Measurements from ENCODE around the gene NANOS2.

DNA sequence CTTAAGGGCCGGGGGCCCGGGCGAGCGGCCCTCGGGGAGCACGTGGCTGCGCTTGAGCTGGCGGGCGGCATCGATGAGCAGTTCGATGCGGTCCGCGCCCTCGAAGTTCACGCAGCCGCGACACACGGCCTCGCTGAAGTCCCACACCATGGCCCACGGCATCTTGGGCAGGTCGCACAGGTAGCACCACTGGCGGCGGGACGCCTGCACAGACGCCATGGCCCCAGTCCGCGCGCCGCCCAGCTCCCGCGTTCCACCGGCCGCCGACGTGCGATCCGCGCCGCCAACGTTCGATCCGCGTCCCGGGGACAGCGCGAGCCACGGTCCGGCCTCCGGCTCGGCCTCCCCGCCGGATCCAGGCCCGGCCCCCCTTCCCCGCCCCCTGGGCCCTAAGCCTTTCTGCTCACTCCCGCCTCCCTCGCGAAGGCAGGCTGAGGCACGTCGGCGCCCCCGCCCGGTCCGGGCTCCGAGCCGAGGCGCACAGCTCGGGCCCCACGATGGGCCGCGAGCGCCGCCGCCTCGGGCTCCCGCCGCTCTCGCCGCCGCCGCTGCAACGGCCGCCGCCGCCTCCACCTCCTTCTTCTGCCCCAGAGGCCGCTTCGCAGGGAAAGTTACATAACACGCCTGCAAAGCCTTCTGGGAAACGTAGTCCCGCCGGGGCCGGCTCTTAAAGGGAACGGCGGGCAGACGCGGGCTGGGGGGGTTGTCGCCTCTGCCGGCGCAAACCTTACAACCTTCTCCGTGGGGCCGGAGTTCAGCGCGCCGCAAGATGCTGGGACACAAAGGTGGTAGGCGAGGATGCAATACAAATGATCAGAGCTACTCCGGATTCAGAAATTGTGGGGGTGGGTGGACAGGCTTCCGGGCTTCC lies 28.8 kb downstream of the NANOS2 start, which contains the start of gene IRF2BP1:
- TF ChIP-seq, protein P1, sequence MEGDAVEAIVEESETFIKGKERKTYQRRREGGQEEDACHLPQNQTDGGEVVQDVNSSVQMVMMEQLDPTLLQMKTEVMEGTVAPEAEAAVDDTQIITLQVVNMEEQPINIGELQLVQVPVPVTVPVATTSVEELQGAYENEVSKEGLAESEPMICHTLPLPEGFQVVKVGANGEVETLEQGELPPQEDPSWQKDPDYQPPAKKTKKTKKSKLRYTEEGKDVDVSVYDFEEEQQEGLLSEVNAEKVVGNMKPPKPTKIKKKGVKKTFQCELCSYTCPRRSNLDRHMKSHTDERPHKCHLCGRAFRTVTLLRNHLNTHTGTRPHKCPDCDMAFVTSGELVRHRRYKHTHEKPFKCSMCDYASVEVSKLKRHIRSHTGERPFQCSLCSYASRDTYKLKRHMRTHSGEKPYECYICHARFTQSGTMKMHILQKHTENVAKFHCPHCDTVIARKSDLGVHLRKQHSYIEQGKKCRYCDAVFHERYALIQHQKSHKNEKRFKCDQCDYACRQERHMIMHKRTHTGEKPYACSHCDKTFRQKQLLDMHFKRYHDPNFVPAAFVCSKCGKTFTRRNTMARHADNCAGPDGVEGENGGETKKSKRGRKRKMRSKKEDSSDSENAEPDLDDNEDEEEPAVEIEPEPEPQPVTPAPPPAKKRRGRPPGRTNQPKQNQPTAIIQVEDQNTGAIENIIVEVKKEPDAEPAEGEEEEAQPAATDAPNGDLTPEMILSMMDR (conservative IDR thresholded peaks at IDR 0.05; ENCODE audit: low read depth, low read length), result no peak
- TF ChIP-seq EZH2 (IDR thresholded peaks at IDR 0.05; ENCODE audit: borderline replicate concordance, low read depth, low read length, poor library complexity, severe bottlenecking), result no peak

Measured in A673 (cell line).